LoVo (cell line): ENCODE measurements around the gene NHEJ1.

Experiments
- DNase-seq: peaks from one replicate; pipeline ENCODE4 v3.0.0-alpha.2; 2016; ENCODE audit warnings: low spot score

Gene NHEJ1

GRCh38 chr2:219087361-219087760 lies 73.3 kb downstream of the NHEJ1 start:
- no peak for DNase-seq

- DNase-seq: no peak
Measured at GRCh38 chr2:219086196-219086595, 74.4 kb downstream of the NHEJ1 start.

- DNase-seq: no peak
Measured at GRCh38 chr2:219084791-219085190, 75.8 kb downstream of the NHEJ1 start.

GRCh38 chr2:219082332-219082958 lies 78.2 kb downstream of the NHEJ1 start:
- DNase-seq: no peak

GRCh38 chr2:219081701-219082331 lies 78.8 kb downstream of the NHEJ1 start:
- DNase-seq: peak; percentile 65

- DNase-seq: no peak
Measured at GRCh38 chr2:219081096-219081495, 79.5 kb downstream of the NHEJ1 start.

GRCh38 chr2:219079417-219079816 lies 81.2 kb downstream of the NHEJ1 start:
- no peak for DNase-seq

- no peak for DNase-seq
Measured at GRCh38 chr2:219078951-219079350, 81.7 kb downstream of the NHEJ1 start.

- DNase-seq: no peak
Measured at GRCh38 chr2:219078126-219078525, 82.5 kb downstream of the NHEJ1 start.

- no peak for DNase-seq
Measured at GRCh38 chr2:219076253-219076652, 84.4 kb downstream of the NHEJ1 start.

GRCh38 chr2:219073413-219074129 lies 87.0 kb downstream of the NHEJ1 start:
- peak; percentile 62 for DNase-seq

GRCh38 chr2:219072741-219073250 lies 87.8 kb downstream of the NHEJ1 start:
- no peak for DNase-seq

GRCh38 chr2:219071131-219071816 lies 89.3 kb downstream of the NHEJ1 start:
- DNase-seq: peak; percentile 73

GRCh38 chr2:219065484-219065883 lies 95.1 kb downstream of the NHEJ1 start:
- DNase-seq: no peak

- no peak for DNase-seq
Measured at GRCh38 chr2:219062081-219062480, 98.5 kb downstream of the NHEJ1 start.

GRCh38 chr2:219060821-219061791 lies 99.5 kb downstream of the NHEJ1 start, which contains the start of gene IHH:
TSS of gene IHH (minus strand) at chr2:219060921. CDS start at chr2:219060467, 454 bp downstream.
- peak; percentile 67 for DNase-seq

- peak; percentile 14 for DNase-seq
Measured at GRCh38 chr2:219059725-219060682, 100.6 kb downstream of the NHEJ1 start.

- DNase-seq: no peak
Measured at GRCh38 chr2:219059375-219059724, 101.3 kb downstream of the NHEJ1 start.

- DNase-seq: peak; percentile 46
Measured at GRCh38 chr2:219058541-219059374, 101.9 kb downstream of the NHEJ1 start.
